IPS DF 4.7 (cell line): ENCODE data around the gene ZNF263.
"Not testable (repeated sequence)": the region's sequence is repeated elsewhere in the genome, so short reads cannot be mapped to it uniquely, and the experiment has no call there.

ENCODE experiments used
- DNase-seq: peaks from one replicate; pipeline ENCODE4 v3.0.0-alpha.2; 2013; ENCODE audit warnings: low spot score; ENCODE audit errors: extremely low read depth

ZNF263 gene

DNA sequence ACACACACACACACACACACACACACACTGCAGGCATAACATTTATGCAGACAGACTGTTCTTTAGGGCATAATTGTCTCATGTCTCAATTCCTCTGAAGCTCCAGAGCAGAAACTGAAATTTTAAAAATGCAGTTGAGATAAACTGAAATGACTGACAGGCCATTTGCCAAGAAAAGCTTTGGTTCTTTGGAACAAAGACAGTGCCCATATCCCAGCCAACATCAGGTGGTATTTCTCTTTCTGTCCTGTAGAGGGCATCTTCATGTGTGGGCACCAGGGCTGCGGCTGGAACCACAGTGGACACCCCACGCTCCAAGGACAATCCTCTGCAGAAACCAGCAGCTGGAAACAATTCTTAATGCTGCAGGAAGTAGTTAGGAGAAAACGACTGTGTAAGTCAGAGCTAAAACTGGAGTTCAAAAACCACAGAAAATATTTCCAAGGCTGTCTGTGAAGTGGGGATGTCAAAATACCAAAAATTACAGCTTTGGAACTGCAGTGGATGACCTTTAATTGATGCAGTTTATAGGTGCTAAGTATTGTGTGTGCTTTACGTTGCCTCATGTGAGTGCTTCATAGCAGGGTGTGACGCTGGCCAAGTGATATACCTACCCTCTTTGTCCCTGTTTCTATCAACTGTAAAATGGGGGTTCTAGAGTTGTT, 16.3 kb upstream of the ZNF263 start:
- DNase-seq, result no peak

DNA sequence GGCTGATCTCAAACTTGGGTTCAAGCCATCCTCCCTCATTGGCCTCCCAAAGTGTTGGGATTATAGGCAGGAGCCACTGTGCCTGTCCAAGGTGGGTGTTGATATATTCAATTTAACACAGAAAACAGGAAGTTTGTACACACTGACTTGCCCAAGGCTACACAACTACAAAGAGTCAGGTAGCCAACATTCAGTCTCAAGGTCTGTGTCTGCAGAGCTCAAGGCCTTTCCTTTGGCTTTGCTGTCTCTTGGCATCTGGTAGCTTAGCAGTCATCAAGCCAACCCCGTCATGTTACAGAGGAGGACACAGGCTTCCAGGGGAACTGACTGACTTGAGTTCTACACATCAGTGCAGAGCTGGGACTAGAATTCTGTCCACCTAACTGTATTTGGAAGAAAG, 15.0 kb upstream of the ZNF263 start:
- DNase-seq, result no peak

DNA sequence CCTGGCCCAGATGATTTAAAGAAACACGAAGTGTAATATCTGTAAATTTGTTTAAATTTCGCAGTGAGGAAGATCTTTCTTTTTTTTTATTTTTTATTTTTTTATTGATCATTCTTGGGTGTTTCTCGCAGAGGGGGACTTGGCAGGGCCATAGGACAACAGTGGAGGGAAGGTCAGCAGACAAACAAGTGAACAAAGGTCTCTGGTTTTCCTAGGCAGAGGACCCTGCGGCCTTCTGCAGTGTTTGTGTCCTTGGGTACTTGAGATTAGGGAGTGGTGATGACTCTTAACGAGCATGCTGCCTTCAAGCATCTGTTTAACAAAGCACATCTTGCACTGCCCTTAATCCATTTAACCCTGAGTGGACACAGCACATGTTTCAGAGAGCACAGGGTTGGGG, 12.6 kb upstream of the ZNF263 start:
- DNase-seq, result not testable (repeated sequence)

DNA sequence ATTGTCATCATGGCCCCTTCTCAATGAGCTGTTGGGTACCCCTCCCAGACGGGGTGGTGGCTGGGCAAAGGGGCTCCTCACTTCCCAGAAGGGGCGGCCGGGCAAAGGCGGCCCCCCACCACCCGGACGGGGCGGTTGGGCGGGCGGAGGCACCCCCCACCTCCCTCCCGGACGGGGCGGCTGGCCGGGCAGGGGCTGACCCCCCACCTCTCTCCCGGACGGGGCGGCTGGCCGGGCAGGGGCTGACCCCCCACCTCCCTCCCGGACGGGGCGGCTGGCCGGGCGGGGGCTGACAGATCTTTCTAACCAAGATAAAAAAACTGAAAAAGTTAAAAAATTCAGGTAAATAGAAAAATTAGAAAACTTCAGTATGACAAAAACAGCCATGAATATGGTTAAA, 12.0 kb upstream of the ZNF263 start:
- DNase-seq, result not testable (repeated sequence)

DNA sequence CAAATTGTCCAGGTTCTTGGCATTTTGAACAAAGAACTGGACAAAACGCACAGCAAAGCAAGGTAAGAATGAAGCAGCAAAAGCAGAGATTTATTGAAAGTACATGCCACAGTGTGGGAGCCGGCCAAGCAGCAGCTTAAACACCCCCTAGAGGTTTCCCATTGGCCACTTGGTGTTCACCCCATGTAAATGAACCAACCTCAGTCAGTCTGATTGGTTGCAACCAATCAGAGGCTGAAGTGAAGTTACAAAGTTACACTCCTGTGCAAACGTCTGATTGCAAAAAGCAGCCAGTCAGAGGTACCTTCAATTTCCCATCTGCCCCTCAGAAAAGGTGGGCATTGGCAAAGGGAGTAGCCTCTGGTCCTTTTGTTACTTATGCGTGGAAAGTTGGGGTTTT, 8.8 kb upstream of the ZNF263 start:
- no peak for DNase-seq

DNA sequence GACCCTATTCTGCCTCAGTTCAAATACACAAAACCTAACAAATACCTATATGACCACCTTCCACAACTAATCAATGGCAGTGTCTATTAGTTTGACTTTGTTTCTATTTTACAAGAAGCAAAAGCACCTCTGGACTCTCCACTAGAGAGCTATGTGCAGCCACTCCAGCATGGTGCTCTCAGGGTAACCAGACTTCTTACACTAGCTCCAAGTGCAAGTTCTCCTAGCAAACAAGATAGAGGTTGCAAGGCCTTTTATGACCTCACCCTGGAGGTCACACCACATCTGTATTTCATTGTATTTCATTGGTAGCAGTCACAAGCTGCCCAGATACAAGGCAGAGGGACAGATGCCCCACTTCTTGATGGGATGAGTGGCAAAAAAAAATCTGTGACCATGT, 8.3 kb upstream of the ZNF263 start:
- no peak for DNase-seq

DNA sequence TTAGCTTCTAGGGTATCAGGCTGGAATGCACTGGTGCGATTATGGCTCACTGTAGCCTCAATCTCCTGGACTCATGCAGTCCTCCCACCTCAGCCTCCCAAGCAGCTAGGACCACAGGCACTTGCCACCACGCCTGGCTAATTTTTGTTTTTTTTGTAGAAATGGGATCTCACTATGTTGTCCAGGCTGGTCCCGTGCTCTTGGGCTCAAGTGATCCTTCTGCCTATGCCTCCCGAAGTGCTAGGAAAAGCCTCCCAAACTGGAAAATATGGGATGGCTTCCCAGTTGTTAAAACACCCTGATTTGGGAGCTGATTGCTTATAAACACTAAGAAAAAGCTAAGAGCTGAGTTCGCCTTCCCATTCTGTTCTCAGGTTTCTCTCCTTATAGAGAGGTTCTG, 6.6 kb upstream of the ZNF263 start:
- no peak for DNase-seq

DNA sequence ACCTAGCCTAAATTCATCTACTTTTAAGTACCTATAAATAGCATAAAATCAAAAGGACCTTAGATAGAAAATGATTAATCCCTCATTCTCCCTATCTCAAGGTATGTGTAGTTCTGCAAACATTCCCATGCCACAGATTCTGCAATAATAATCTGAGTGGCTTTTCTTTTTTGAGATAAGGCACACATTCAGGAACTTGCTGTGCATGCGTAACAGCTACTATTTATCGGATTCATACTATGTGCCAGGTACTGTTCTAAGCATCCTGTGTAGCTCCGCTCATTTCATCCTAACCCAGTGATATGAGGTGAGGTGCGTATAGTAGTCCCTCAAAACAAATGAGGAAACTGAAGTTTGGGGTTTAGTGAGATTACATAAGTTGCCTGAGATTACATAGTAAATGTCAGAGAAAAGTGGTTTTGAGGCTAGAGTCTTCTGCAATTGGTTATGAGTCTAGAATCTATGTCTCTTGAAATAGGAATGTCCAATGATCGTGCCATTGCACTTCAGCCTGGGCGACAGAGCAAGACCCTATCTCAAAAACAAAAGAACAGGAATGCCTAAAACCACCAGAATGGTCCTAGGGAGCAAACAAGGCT, 2.0 kb upstream of the ZNF263 start:
- no peak for DNase-seq

DNA sequence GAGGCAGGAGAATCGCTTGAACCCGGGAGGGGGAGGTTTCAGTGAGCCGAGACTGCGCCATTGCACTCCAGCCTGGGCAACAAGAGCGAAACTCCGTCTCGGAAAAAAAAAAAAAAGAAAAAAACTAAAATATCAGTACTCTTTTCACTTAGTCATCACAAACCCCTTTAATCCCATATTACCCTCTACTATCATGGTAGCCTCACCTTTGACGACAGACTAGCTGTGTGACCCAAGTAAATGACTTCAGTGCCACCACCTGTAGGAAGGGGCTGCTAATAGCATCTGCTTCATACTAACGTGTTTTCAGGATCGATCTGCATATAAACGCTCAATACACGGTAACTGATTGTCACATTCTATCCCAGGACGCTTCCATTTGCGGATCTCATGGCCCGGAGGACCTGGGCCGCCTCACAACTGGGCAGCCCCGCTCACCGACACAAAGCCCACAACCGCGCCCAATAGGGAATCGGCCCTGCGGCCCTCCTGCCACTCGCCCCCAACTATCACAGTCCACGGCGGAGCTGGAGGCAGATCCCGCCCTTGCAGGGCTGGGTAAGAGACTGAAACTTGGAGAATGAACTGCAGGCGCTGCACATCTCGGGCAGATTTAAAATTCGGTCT, 1.1 kb upstream of the ZNF263 start:
- no peak for DNase-seq

DNA sequence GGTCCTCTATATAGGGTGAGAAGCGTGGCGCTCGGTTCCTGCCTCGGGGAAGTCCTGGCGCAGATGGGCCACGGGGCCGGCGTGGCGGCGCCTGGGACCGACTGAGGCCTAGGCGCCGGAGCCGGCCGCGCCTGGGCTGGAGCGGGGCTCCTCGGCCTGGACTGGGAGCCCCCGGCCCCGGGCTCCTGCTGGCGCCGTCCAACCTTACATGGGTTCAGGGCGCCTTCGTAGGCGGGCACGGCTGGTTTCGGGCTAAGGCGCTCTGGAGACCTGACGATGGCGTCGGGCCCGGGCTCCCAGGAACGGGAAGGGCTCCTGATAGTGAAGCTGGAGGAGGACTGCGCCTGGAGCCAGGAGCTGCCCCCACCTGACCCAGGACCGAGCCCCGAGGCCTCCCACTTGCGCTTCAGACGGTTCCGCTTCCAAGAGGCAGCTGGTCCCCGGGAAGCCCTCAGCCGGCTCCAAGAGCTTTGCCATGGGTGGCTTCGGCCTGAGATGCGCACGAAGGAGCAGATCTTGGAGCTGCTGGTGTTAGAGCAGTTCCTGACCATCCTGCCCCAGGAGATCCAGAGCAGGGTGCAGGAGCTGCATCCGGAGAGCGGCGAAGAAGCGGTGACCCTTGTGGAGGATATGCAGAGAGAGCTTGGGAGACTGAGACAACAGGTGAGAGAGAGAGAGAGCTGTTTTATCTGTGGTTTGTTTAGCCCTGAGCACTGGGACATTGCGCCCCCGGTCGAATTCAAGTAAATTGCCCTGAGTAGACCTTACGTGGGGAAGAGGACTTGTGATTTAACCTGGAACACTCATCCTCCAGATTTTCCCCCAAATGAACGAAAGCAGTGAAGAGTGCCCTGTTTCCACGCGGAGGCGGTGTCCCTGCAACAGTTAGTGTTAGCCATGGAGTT, 504 bp downstream of the ZNF263 start:
- no peak for DNase-seq

DNA sequence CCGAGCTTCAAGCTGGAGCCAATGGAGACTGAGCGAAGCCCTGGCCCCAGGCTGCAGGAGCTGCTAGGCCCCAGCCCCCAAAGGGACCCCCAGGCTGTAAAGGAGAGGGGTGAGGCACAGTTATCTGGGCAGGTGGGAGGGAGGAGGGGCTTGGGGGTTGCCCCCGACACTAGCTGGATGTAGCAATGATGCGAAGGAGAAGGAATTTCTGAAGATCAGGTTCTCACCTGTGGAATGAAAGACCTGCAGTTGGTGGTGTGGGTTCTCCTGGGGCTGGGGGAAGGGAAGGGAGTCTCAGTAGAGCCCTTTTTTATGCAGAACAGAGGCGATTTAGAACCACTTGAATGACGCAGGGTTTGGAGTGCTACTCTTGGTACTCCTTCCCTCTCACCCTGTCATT, 1.8 kb downstream of the ZNF263 start:
- DNase-seq, result no peak

DNA sequence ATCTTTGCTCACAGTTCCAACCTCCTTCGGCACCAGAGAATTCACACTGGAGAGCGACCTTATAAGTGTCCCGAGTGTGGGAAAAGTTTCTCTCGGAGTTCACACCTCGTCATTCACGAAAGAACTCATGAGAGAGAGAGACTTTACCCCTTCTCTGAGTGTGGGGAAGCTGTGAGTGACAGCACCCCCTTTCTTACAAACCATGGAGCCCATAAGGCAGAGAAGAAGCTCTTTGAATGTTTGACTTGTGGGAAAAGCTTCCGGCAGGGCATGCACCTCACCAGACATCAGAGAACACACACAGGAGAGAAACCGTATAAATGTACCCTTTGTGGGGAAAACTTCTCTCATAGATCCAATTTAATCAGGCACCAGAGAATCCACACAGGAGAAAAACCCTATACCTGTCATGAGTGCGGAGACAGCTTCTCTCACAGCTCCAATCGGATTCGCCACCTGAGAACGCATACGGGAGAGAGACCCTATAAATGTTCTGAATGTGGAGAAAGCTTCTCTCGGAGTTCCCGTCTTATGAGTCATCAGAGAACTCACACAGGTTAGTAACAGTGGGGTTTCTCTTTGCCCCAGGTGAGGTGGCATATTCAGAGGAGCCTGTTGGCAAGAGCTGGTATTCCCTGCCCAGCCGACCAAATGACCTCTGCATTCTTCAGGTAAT, 6.8 kb downstream of the ZNF263 start:
- no peak for DNase-seq

DNA sequence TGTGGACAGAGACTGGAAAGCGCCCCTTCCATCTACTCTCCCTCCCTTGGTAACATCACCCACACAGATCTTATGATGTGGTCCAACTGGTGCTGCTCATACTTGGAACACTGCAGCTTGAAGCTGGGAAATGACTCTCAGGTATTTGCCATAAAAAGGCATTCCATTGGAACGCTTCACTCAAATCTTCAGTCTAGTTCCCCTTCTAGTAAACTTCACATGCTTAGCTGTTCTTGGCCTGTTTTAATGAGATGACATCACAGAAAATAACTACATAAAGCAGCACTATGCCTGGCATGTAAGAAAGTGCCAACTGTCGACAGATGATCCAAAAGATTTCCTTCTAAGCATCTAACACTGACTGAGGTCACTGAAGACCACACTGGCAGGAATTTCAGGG, 9.3 kb downstream of the ZNF263 start:
- DNase-seq, result no peak

DNA sequence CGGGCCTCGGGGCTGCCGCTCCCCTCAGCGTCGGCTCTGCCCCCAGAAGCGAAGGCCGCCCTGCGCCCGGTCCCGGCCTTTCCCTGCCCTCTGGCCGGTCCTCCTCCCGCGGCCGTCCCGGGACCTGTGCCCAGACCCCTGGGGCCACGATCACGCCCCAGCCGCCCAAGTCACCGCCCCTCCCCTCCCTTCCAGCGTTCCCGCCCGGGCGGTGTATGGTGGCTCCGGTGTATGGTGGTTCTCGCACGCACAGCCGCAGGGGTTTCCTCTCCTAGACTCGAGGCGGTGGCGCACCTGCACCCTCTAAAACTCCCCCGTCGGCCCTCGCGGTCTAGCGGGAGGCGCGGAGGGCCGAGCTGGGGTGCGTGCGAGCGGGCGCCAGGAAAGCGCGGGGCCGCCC, 11.9 kb downstream of the ZNF263 start:
- no peak for DNase-seq

DNA sequence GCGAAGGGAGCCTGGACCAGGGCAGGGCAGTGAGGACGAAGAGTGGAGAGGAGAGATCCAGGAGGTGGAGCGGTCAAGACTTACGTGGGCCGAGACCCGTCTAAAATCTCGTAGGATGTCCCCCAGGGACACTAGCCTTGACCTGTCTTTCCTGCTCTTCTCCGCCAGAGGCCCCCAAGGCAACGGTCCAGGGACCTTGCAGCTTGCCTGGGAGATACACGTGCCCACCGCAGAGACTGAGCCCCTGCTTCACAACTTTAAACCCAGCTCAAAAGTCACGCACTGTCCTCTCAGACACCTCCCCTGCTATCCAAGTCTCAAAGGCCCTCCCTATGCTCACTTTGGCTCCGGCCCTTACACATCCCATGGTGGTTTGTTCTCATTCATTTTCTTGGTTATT, 12.5 kb downstream of the ZNF263 start:
- DNase-seq, result no peak

DNA sequence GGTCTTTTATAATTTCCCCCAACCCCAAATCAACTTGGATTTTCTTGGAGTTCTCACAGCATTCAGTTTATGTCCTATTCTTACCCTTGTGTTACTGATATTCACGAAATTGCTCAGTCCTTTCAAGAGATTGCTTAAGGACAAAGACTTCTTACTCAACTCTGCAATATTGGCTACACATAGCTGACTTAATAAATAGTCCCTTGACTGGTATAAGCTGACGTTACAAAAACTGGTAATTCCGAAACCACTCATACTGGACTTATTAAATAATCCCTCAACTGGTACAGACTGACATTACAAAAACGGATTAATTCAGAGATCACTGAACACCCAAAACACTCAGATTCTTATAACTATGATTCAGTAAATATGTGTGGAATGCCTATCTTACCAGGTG, 21.1 kb downstream of the ZNF263 start:
- DNase-seq, result no peak

DNA sequence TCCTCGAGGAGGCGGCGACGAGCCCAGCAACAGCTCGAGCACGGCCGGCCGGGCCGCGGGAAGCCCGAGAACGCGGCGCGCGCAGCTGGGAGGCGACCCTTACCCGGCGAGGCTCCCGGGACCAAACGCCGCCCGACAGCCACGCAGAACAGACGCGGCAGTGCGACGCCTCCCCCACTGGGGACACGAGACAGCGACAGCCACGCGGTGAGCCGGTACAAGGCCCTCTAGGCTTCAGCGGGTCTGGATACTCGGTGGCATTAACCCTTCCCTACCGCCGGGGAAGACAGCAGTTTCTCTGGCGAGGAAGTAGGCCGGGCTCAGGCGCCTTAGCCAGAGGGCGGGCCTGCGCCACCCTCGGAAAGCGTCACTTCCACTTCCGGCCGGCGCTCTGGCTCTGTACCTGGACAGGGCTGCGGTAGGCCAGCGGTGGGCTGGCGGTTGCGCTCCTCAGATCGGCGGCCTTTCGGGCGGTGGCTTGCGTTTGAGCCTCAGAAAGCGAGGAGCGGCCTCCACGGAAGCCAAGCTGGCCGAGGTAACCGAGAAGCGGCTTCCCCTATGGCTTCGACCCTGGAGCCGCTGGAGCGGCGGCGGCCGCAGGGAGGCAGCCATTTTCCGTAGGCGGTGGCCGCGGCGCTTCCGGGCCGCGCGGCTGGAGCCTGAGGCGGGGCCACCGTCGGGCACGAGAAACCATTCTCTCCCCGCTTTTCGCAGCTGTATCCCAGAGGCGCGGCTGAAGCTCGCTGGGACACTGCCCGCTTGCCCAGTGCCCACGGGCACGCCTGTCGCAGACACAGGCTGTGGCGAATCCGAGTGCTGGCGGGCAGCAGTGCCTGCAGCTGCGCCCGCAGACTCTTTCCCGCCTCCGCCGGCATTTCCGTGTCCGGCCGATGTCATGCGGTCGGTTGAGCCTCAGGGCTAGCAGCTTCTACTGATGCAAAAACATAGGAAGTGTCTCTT, 22.1 kb downstream of the ZNF263 start, which contains the start of the genes TIGD7 and ZNF75A:
Gene TIGD7, minus strand, starts transcription at position 322 of the 960 bp plus-strand sequence. CDS start 4,816 bp downstream, outside the sequence.
Gene ZNF75A, plus strand, starts transcription at position 389 of the 960 bp plus-strand sequence. CDS start 2,932 bp downstream, outside the sequence.
- DNase-seq, result no peak

DNA sequence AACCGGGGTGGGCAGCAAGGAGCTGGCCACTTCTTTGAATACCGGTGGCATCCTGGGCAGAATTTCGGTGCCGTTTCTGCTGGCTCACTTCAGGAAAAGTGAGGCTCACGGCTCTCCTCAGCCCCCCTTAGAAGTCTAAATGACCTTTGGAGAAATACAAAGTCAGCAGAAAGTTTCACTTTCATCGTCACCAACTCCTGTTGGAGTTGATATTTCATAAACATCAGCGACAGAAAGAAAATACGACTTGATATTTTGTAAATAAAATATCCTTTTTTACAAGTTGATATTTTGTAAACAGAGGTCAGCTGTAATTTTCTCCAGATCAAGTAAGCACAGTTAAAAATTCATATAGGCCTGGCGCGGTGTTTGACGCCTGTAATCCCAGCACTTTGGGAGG, 22.8 kb downstream of the ZNF263 start:
- DNase-seq, result no peak

DNA sequence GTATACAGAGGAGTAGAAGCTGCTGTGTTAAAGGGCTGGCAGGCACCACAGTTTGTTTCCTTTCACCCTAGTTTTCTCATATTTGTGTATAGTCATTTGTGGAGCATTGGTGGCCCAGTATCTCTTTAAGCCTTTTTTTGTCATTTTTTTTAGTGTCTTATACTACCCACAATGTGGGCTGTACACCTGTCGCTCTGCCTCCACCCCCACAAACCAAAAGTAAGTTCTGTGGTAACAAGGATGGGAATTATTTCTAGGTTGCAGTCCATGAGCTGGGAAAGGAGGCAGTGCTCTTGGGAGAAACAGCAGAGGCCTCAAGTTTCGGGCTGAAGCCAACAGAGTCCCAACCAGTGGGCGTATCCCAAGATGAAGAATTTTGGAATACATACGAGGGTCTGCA, 28.2 kb downstream of the ZNF263 start:
- DNase-seq, result no peak
